ENCODE results near the gene CAMK2N1. TPM values are rescaled to one million over a fixed set of nuclear protein-coding genes. Genes with fewer than 3 reads are reported as not detected.

Gene CAMK2N1
- total RNA-seq, 4 donors from 2014 or later, result 3.2 to 12.2 (median 8.1) TPM

- Histone ChIP-seq H3K9me3 (no peaks in the 10 kb centered on the region), H3K27ac (no peak overlapping the region), H3K27me3 (no peaks in the 10 kb centered on the region), H3K36me3 (peaks cover 0 to 9% of the 10 kb centered on the region in 2 donors), H3K4me3 (replicated peaks in 1 of 3) (no peak overlapping the region), H3K4me1 (peaks cover 0 to 13% of the 10 kb centered on the region in 2 donors)
- peak; percentile 80 to 84 for DNase-seq
- intact Hi-C loops (cut with DNase I), result loop anchor here (5.0 to 10.0 kb wide), 3 partner anchors 117 to 569 kb away; partner anchors contain the start of gene PLA2G2E
- TF ChIP-seq CTCF (IDR thresholded peaks at IDR 0.05) (peak; percentile 90 to 99 (median 95)), POLR2A (IDR thresholded peaks at IDR 0.05) (no peak)
- WGBS, 2 donors, result 6 to 8% methylated on average over 13 to 16 of the region's 16 CpGs
Observed at GRCh38 chr1:20493839-20494608, 8.0 kb upstream of the CAMK2N1 start.

- Histone ChIP-seq H3K36me3 (peaks cover 0 to 3% of the 10 kb centered on the region in 2 donors), H3K9me3 (no peaks in the 10 kb centered on the region), H3K4me3 (replicated peaks in 1 of 3) (no peak overlapping the region), H3K4me1 (peaks cover 0 to 13% of the 10 kb centered on the region in 2 donors), H3K27me3 (no peaks in the 10 kb centered on the region), H3K27ac (no peak overlapping the region)
- no peak for DNase-seq
- intact Hi-C loops (cut with DNase I), result loop anchor here (5.0 to 10.0 kb wide), 3 partner anchors 116 to 569 kb away; partner anchors contain the start of gene PLA2G2E
- 53 to 62% methylated on average over 5 of the region's 5 CpGs for WGBS, 2 donors
- TF ChIP-seq CTCF (IDR thresholded peaks at IDR 0.05) (no peak), POLR2A (IDR thresholded peaks at IDR 0.05) (no peak)
Observed at GRCh38 chr1:20493309-20493708, 7.3 kb upstream of the CAMK2N1 start.

GRCh38 chr1:20492751-20493150 lies 6.7 kb upstream of the CAMK2N1 start:
- WGBS, 2 donors, result 84 to 86% methylated on average over 6 to 7 of the region's 7 CpGs
- no peak for DNase-seq
- no peaks in the 10 kb centered on the region for H3K9me3 ChIP-seq

GRCh38 chr1:20491866-20492265 lies 5.9 kb upstream of the CAMK2N1 start:
- H3K36me3 ChIP-seq, result no peaks in the 10 kb centered on the region
- intact Hi-C loops (cut with DNase I), result loop anchor here (5.0 to 10.0 kb wide), 3 partner anchors 115 to 567 kb away; partner anchors contain the start of gene PLA2G2E
- peak; percentile 71 to 86 for DNase-seq
- WGBS, 2 donors, result 28 to 51% methylated on average over 3 to 7 of the region's 7 CpGs
- H3K4me3 ChIP-seq (replicated peaks in 1 of 3), result no peak overlapping the region
- no peaks in the 10 kb centered on the region for H3K27me3 ChIP-seq
- H3K4me1 ChIP-seq, result peaks cover 2 to 16% of the 10 kb centered on the region in 2 donors
- TF ChIP-seq CTCF (IDR thresholded peaks at IDR 0.05) (no peak), POLR2A (IDR thresholded peaks at IDR 0.05) (no peak)
- H3K9me3 ChIP-seq, result no peaks in the 10 kb centered on the region
- no peak overlapping the region for H3K27ac ChIP-seq

More at GRCh38 chr1:20492751-20493150, 6.7 kb upstream of the CAMK2N1 start:
- no peak overlapping the region for H3K4me3 ChIP-seq (replicated peaks in 1 of 3)
- TF ChIP-seq CTCF (IDR thresholded peaks at IDR 0.05), result no peak
- TF ChIP-seq POLR2A (IDR thresholded peaks at IDR 0.05), result no peak
- no peaks in the 10 kb centered on the region for H3K36me3 ChIP-seq
- H3K27me3 ChIP-seq, result no peaks in the 10 kb centered on the region
- H3K27ac ChIP-seq, result no peak overlapping the region
- intact Hi-C loops (cut with DNase I), result loop anchor here (5.0 to 10.0 kb wide), 3 partner anchors 115 to 568 kb away; partner anchors contain the start of gene PLA2G2E
- H3K4me1 ChIP-seq, result peaks cover 0 to 13% of the 10 kb centered on the region in 2 donors

- no peaks in the 10 kb centered on the region for H3K36me3 ChIP-seq
- no peaks in the 10 kb centered on the region for H3K9me3 ChIP-seq
- 71 to 89% methylated on average over 4 to 6 of the region's 6 CpGs for WGBS, 2 donors
- no peak overlapping the region for H3K27ac ChIP-seq
- TF ChIP-seq POLR2A (IDR thresholded peaks at IDR 0.05), result no peak
- TF ChIP-seq CTCF (IDR thresholded peaks at IDR 0.05), result no peak
- DNase-seq, result peak in 1 of 2 donors; percentile 29
- H3K4me1 ChIP-seq, result peaks cover 7 to 23% of the 10 kb centered on the region in 2 donors
- H3K4me3 ChIP-seq (replicated peaks in 1 of 3), result no peak overlapping the region
- H3K27me3 ChIP-seq, result no peaks in the 10 kb centered on the region
- intact Hi-C loops (cut with DNase I), result loop anchor here (5.0 to 10.0 kb wide), 3 partner anchors 114 to 566 kb away; partner anchors contain the start of gene PLA2G2E
Observed at GRCh38 chr1:20491178-20491577, 5.2 kb upstream of the CAMK2N1 start.
